GM12891 (cell line): ENCODE measurements around the gene ZKSCAN5.

Experiments
- PAX5 ChIP-seq: IDR thresholded peaks from 2 replicates; pipeline ENCODE4 v1.6.1; 2011; ENCODE audit warnings: low read length, moderate library complexity, mild to moderate bottlenecking; ENCODE audit not compliant: insufficient read depth, severe bottlenecking
- POLR2A ChIP-seq: IDR thresholded peaks from 2 replicates; pipeline ENCODE4 v1.6.1; 2011; ENCODE audit warnings: low read depth, low read length, control low read depth
- POLR2AphosphoS5 ChIP-seq: IDR thresholded peaks from 2 replicates; pipeline ENCODE4 v1.6.1; 2011; ENCODE audit warnings: low read depth, low read length, control low read depth
- SPI1 ChIP-seq: IDR thresholded peaks from 2 replicates; pipeline ENCODE4 v1.6.1; 2011; ENCODE audit warnings: low read depth, low read length, control low read depth
- TAF1 ChIP-seq: IDR thresholded peaks from 2 replicates; pipeline ENCODE4 v1.6.1; 2011; ENCODE audit warnings: low read depth, low read length, control low read depth

DNA sequence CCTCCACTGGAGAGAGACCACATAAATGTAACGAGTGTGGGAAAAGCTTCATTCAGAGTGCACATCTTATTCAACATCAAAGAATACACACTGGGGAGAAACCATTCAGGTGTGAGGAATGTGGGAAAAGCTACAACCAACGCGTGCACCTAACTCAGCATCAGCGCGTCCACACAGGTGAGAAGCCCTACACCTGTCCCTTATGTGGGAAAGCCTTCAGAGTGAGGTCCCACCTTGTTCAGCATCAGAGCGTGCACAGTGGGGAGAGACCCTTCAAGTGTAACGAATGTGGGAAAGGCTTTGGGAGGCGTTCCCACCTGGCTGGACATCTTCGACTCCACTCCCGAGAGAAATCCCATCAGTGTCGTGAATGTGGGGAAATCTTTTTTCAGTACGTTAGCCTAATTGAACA is 26.9 kb downstream of the ZKSCAN5 start:
- TF ChIP-seq TAF1 (no peak), POLR2AphosphoS5 (no peak), POLR2A (no peak), SPI1 (no peak), PAX5 (no peak)
